ENCODE data around the gene AIRE.
"Not testable (repeated sequence)": the region's sequence is repeated elsewhere in the genome, so short reads cannot be mapped to it uniquely, and the experiment has no call there.

AIRE gene

GRCh38 chr21:44337941-44338895, 52.5 kb downstream of the AIRE start:
- H3K4me3 ChIP-seq: peak overlapping the region; percentile 63
- no peak overlapping the region for H3K9ac ChIP-seq (ENCODE audit: insufficient read length)

GRCh38 chr21:44338971-44339910, 53.6 kb downstream of the AIRE start, which contains the start of gene CFAP410:
Gene CFAP410 (minus strand): TSS chr21:44339390. CDS start chr21:44339194, 196 bp downstream.
- H3K27ac ChIP-seq: peak within 1 kb of the TSS; percentile 99

More at GRCh38 chr21:44337941-44338895, 52.5 kb downstream of the AIRE start:
- Histone ChIP-seq H3K36me3 (ENCODE audit: insufficient read depth, low read length) (no peaks in the 10 kb centered on the region; the same call in 1 of the 2 replicates), H3K9me3 (ENCODE audit: low read depth, low read length) (no peaks in the 10 kb centered on the region), H3K27ac (peak overlapping the region; percentile 66)
- DNase-seq (ENCODE audit: low read depth, low spot score): no peak
- TF ChIP-seq FOXP2 (optimal IDR thresholded peaks at IDR 0.05; ENCODE audit: control extremely low read depth, extremely low read length, insufficient read depth): no peak
- TF ChIP-seq POLR2AphosphoS5 (IDR thresholded peaks at IDR 0.05; ENCODE audit: borderline replicate concordance, low read depth, low read length): no peak
- TF ChIP-seq EZH2 (IDR thresholded peaks at IDR 0.05): no peak

GRCh38 chr21:44341726-44342458, 56.2 kb downstream of the AIRE start:
- DNase-seq (ENCODE audit: low read depth, low spot score); H3K27ac ChIP-seq; H3K9ac ChIP-seq (ENCODE audit: insufficient read length); H3K36me3 ChIP-seq (ENCODE audit: insufficient read depth, low read length); H3K9me3 ChIP-seq (ENCODE audit: low read depth, low read length); H3K4me3 ChIP-seq: not testable (repeated sequence)

More at GRCh38 chr21:44338971-44339910, 53.6 kb downstream of the AIRE start, which contains the start of gene CFAP410:
- Histone ChIP-seq H3K9me3 (ENCODE audit: low read depth, low read length) (no peaks in the 10 kb centered on the region), H3K9ac (ENCODE audit: insufficient read length) (peak within 1 kb of the TSS; percentile 96), H3K4me3 (peak within 1 kb of the TSS; percentile 98), H3K36me3 (ENCODE audit: insufficient read depth, low read length) (no peaks in the 10 kb centered on the region; the same call in 1 of the 2 replicates)
- DNase-seq (ENCODE audit: low read depth, low spot score): peak; percentile 44
- TF ChIP-seq POLR2AphosphoS5 (IDR thresholded peaks at IDR 0.05; ENCODE audit: borderline replicate concordance, low read depth, low read length) (peak; percentile 90), FOXP2 (optimal IDR thresholded peaks at IDR 0.05; ENCODE audit: control extremely low read depth, extremely low read length, insufficient read depth) (no peak)

DNA sequence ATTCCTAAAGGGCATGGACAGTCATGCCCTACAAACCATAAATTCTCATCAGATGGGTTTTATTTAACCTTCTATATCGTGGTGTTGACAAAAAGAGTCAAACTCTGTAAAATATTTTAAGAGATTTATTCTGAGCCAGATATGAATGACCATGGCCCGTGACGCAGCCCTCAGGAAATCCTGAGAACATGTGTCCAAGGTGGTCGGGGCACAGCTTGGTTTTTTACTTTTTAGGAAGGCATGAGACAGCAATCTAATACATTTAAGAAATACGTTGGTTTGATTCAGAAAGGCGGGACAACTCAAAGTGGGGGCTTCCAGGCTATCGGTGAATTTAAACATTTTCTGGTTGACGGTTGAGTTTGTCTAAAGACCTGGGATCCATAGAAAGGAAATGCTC, 57.3 kb downstream of the AIRE start:
- H3K27ac ChIP-seq; H3K9ac ChIP-seq (ENCODE audit: insufficient read length): not testable (repeated sequence)

GRCh38 chr21:44344541-44345183, 59.0 kb downstream of the AIRE start:
- TF ChIP-seq FOXP2 (optimal IDR thresholded peaks at IDR 0.05; ENCODE audit: control extremely low read depth, extremely low read length, insufficient read depth) (no peak), EZH2 (IDR thresholded peaks at IDR 0.05) (no peak), POLR2AphosphoS5 (IDR thresholded peaks at IDR 0.05; ENCODE audit: borderline replicate concordance, low read depth, low read length) (no peak)
- Histone ChIP-seq H3K4me3 (no peak overlapping the region), H3K9ac (ENCODE audit: insufficient read length) (no peak overlapping the region), H3K36me3 (ENCODE audit: insufficient read depth, low read length) (no peaks in the 10 kb centered on the region), H3K27ac (no peak overlapping the region), H3K9me3 (ENCODE audit: low read depth, low read length) (no peaks in the 10 kb centered on the region)
- DNase-seq (ENCODE audit: low read depth, low spot score): no peak

More for the DNA sequence above, 57.3 kb downstream of the AIRE start:
- not testable (repeated sequence) for DNase-seq (ENCODE audit: low read depth, low spot score); H3K9me3 ChIP-seq (ENCODE audit: low read depth, low read length); H3K4me3 ChIP-seq; H3K36me3 ChIP-seq (ENCODE audit: insufficient read depth, low read length)

- H3K27ac ChIP-seq: no peak overlapping the region
- H3K9ac ChIP-seq (ENCODE audit: insufficient read length): no peak overlapping the region
- TF ChIP-seq FOXP2 (optimal IDR thresholded peaks at IDR 0.05; ENCODE audit: control extremely low read depth, extremely low read length, insufficient read depth): no peak
- TF ChIP-seq EZH2 (IDR thresholded peaks at IDR 0.05): no peak
- no peak for TF ChIP-seq POLR2AphosphoS5 (IDR thresholded peaks at IDR 0.05; ENCODE audit: borderline replicate concordance, low read depth, low read length)
- no peak overlapping the region for H3K4me3 ChIP-seq
- DNase-seq (ENCODE audit: low read depth, low spot score): no peak
- no peaks in the 10 kb centered on the region for H3K36me3 ChIP-seq (ENCODE audit: insufficient read depth, low read length)
- H3K9me3 ChIP-seq (ENCODE audit: low read depth, low read length): no peaks in the 10 kb centered on the region
Observed at GRCh38 chr21:44345495-44345894, 59.8 kb downstream of the AIRE start.

DNA sequence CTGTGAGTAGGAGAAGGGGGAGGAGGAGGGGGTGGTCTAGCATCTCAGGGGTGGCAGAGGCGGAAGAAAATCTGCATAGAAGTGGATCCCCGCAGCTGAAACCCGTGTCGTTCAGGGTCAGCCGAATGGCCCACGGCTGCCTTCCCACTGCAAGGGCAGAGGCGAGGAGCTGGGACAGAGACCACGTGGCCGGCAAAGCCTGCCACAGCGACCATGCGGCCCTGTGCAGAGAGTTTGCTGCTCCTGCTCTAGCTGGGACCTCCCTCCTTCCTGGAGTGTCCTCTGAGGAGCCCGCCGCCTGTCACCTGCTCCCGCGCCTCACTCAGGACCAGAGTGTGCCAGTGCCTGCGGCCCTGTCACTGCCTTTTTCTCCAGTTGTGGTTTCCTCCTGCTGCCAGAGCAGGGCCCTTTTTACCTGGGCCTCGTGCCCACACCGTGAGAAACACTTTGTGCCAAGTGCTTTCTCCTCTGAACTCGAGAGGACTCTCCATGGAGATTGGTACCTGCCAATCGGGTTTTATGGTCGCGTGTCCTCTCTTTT, 62.3 kb downstream of the AIRE start:
- H3K9ac ChIP-seq (ENCODE audit: insufficient read length): no peak overlapping the region
- no peak for DNase-seq (ENCODE audit: low read depth, low spot score)

More for the DNA sequence above, 62.3 kb downstream of the AIRE start:
- no peak for TF ChIP-seq POLR2AphosphoS5 (IDR thresholded peaks at IDR 0.05; ENCODE audit: borderline replicate concordance, low read depth, low read length)
- TF ChIP-seq EZH2 (IDR thresholded peaks at IDR 0.05): no peak
- no peak for TF ChIP-seq FOXP2 (optimal IDR thresholded peaks at IDR 0.05; ENCODE audit: control extremely low read depth, extremely low read length, insufficient read depth)
- Histone ChIP-seq H3K27ac (no peak overlapping the region), H3K4me3 (no peak overlapping the region), H3K36me3 (ENCODE audit: insufficient read depth, low read length) (no peaks in the 10 kb centered on the region), H3K9me3 (ENCODE audit: low read depth, low read length) (no peaks in the 10 kb centered on the region)

All from SK-N-MC (cell line).